Subcutaneous adipose tissue (tissue), 4 donors: ENCODE measurements around the gene MAP6D1. TPM values are rescaled to one million over a fixed set of nuclear protein-coding genes. Genes with fewer than 3 reads are reported as not detected.

Source experiments
- CTCF ChIP-seq: fragments of 450-650 bp; IDR thresholded peaks from one replicate; pipeline ENCODE4 v1.5.1; 2016; ENCODE audit warnings: low read depth, mild to moderate bottlenecking, control low read depth, antibody characterized with exemption, moderate library complexity
- total RNA-seq, 4 donors: library from RNA; depleted of rRNA; stranded (reverse); fragments of >200 nt; gene quantifications; one replicate each; pipeline ENCODE4 v1.1.0, GENCODE V29; 2016

Gene MAP6D1
- total RNA-seq, 4 donors from 2014 or later = 0.38 to 2.0 (median 1.0) TPM; not detected in 1

DNA sequence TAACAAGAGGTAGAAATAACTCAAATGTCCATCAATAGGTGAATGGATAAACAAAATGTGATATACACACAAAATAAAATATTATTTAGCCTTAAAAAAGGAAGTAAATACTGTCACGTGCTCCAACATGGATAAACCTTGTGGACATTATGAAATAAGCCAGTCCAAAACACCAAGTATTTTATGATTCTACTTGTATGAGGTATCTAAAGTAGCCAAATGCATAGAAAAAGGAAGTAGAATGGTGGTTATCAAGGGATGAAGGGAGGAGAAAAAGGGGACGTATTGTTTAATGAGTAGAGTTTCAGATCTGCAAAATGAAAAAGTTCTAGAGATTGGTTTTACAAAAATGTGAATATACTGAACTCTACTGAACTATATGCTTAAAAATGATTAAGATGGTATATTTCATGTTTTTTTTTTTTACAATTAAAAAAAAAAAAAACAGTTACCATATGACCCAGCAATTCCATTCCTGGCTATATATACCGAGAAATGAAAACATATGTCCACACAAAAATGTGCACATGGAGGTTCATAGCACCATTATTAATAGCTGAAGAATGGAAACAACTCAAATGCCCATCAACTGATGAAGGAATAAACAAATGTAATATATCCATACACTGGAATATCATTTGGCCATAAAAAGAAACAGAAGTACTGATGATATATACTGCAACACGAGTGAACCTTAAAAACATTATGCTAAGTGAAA, 29.1 kb upstream of the MAP6D1 start:
- TF ChIP-seq CTCF = no peak

DNA sequence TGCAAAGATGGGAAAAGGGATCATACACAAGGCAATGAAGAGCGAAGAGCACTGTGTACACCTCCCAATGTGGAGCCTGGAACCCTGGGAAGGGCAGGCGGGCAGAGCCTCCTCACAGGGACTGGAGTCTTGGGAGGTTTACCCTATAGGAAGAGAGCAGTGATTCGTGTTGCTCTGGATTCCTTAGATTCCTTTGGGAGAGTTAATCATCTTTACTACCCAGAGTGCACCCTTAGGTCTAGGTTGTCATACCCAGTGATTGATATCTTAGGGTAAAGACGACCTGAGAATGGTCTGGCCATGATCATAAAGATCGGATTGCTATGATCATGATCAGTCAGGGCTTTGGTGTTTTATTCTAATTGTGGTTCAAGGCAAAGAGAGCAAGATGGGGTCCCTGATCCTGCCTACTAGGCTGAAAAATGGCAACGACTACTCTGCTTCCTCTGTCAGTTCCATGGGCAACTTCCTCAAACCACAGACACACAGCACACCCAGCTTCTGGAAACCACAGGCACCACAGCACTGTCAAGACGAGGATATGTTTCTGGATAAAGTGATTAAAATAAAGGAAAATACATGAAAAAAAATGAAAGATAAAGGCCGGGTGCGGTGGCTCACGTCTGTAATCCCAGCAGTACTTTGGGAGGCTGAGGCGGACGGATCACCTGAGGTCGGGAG, 20.4 kb upstream of the MAP6D1 start:
- no peak for TF ChIP-seq CTCF

- no peak for TF ChIP-seq CTCF
Measured at GRCh38 chr3:183845090-183845489, 19.7 kb upstream of the MAP6D1 start.

GRCh38 chr3:183844606-183845005, 19.2 kb upstream of the MAP6D1 start:
- no peak for TF ChIP-seq CTCF

- TF ChIP-seq CTCF = no peak
Measured at GRCh38 chr3:183839751-183840150, 14.4 kb upstream of the MAP6D1 start.

DNA sequence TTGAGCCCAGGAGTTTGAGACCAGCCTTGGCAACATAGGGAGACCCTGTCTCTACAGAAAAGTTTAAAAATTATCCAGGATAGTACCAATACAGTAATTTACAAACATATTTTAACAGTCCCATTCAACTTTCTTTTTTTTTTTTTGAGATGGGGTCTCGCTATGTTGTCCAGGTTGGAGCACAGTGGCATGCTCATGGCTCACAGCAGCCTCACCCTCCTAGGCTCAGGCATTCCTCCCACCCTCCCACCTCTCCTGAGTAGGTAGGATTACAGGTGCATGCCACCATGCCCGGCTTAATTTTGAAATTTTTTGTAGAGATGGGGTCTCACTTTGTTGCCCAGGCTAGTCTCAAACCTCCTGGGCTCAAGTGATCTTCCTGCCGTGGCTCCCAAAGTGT, 12.5 kb upstream of the MAP6D1 start:
- no peak for TF ChIP-seq CTCF

GRCh38 chr3:183837390-183837789, 12.0 kb upstream of the MAP6D1 start:
- no peak for TF ChIP-seq CTCF
